GM12875 (cell line): ENCODE results near the gene KIAA0040.

Experiments used
- H3K4me3 ChIP-seq: one replicate; pipeline ENCODE4 v1.5.1; 2011; ENCODE audit warnings: low read depth, low read length, control low read depth
- CTCF ChIP-seq: IDR thresholded peaks from 2 replicates; pipeline ENCODE4 v1.5.1; 2011; ENCODE audit warnings: low read depth, mild to moderate bottlenecking, control low read depth, inconsistent platforms, low read length, moderate library complexity, borderline replicate concordance; ENCODE audit not compliant: insufficient read depth

KIAA0040 gene

GRCh38 chr1:175172503-175172902 lies 20.1 kb downstream of the KIAA0040 start:
- H3K4me3 ChIP-seq, result no peak overlapping the region

GRCh38 chr1:175171036-175171913 lies 21.3 kb downstream of the KIAA0040 start:
- H3K4me3 ChIP-seq, result no peak overlapping the region
- no peak for TF ChIP-seq CTCF

More at GRCh38 chr1:175172503-175172902, 20.1 kb downstream of the KIAA0040 start:
- TF ChIP-seq CTCF, result no peak

GRCh38 chr1:175169286-175170018 lies 23.1 kb downstream of the KIAA0040 start:
- TF ChIP-seq CTCF, result no peak

GRCh38 chr1:175168782-175169181 lies 23.8 kb downstream of the KIAA0040 start:
- no peak for TF ChIP-seq CTCF
- no peak overlapping the region for H3K4me3 ChIP-seq

More at GRCh38 chr1:175169286-175170018, 23.1 kb downstream of the KIAA0040 start:
- no peak overlapping the region for H3K4me3 ChIP-seq

- TF ChIP-seq CTCF, result no peak
- H3K4me3 ChIP-seq, result no peak overlapping the region
Observed at GRCh38 chr1:175167861-175168260, 24.7 kb downstream of the KIAA0040 start.

GRCh38 chr1:175166746-175167145 lies 25.8 kb downstream of the KIAA0040 start:
- no peak overlapping the region for H3K4me3 ChIP-seq
- no peak for TF ChIP-seq CTCF
